NCI-H1092 treated with DMSO at 0.1 percent for 48 hours (cell line): ENCODE results near the gene CACNA1S.

ENCODE experiments used
- DNase-seq: peaks from one replicate; lab custom pipeline; 2025; lab: John Stamatoyannopoulos, UW

The CACNA1S gene

GRCh38 chr1:201013991-201014815 lies 98.0 kb downstream of the CACNA1S start:
- DNase-seq: no peak

DNA sequence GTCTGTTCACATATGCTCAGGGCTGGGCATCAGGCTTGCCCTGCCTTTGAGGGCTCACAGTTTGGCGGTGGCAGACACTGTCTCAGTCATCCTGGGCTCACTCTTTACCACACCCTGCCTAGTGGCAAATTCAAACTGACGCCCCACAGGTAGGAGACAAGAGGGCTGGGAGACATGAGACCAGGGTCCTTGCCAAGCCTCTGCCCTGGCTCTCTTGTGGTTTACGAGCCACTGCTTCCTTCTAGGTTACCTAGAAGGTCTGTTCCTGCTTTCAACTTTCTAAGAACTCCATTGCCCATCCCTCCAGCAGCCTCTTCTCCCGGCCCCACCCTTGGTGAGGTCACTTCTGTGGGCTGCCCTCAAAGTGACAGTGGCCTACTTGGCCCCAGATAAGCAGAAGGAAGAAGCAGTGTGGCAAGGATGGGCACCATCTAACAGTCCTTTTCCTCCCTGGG lies 99.2 kb downstream of the CACNA1S start:
- no peak for DNase-seq

GRCh38 chr1:201011616-201012015 lies 100.6 kb downstream of the CACNA1S start:
- peak; percentile 87 for DNase-seq

DNA sequence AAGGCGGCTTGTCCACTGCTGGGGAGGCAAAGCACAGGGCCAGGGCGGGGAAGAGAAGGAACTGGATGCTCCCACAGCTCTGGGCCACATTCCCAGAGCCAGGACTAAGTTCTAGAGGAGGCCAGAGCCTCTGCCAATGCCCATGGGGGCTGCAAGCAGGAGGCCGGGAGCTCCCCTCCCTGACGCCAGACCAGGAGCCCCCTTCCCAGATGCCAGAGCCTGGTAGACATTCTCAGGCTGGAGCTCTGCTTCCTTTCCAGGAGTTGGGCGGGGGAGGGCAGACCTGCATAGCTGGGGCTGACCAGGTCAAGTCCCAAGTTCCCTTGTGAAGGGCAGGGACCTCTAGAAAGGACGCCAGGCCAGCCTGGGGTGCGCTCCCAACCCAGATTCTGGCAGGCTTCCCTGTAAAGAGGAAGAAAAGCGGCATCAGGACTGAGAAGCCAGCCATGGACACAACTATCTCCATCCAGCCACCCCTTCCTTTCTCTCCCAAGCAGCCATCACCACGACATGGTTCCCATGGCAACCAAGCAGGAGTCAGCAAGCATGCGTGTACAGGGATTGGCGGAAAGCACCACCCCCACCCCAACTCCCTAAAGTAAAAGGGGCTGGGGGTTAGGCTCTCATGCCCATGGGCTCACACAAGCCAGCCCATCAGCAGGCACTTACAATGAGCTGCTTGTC lies 102.1 kb downstream of the CACNA1S start:
- no peak for DNase-seq

GRCh38 chr1:201008666-201009360 lies 103.4 kb downstream of the CACNA1S start:
- DNase-seq: no peak

GRCh38 chr1:201007481-201007880 lies 104.7 kb downstream of the CACNA1S start:
- no peak for DNase-seq

GRCh38 chr1:201006450-201006849 lies 105.8 kb downstream of the CACNA1S start:
- DNase-seq: no peak

- no peak for DNase-seq
Measured at GRCh38 chr1:201004732-201005131, 107.5 kb downstream of the CACNA1S start.

GRCh38 chr1:201004154-201004553 lies 108.1 kb downstream of the CACNA1S start:
- DNase-seq: no peak

DNA sequence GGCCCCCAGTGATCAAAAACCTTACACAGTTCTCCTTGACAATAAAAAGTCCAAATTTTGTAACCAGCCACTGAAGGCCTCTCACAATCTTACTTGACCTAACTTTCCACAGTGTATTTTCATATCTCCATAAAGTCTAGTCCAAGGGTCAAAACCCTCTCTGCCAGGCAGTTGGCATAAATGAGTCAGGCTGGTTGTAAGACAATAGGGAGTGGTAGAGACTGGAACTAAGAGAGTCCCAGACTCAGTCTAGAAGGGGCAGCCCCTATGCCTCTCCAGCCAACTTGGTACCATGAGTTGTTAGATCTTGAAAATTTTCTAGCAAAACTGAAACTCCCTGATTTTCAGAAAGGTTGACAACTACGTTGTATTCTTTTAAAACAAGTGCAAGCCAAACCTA lies 109.7 kb downstream of the CACNA1S start:
- no peak for DNase-seq

- no peak for DNase-seq
Measured at GRCh38 chr1:201001962-201002361, 110.3 kb downstream of the CACNA1S start.

DNA sequence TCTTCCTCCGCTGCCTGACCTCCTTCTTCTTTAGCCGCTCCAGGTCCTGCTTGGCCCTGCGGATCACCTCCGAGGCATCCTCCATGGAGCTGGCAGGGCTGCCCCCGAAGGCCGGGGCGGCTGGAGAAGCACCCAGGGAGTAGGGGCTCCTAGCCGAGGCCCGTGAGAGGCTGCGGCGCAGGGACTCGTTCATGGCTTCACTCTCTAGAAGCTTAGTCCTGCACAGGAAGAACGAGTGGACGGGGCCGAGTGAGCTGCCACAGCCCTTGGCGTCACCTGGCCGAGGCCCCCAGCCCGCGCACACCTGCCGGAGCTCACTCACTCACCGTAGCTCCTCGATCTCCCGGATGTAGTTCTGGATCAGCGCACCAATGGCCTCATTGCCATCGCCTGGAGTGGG lies 111.8 kb downstream of the CACNA1S start:
- DNase-seq: no peak

- no peak for DNase-seq
Measured at GRCh38 chr1:200999667-201000066, 112.6 kb downstream of the CACNA1S start.

- no peak for DNase-seq
Measured at GRCh38 chr1:200998323-200998722, 113.9 kb downstream of the CACNA1S start.

GRCh38 chr1:200992382-200993048 lies 119.7 kb downstream of the CACNA1S start:
- DNase-seq: peak; percentile 79

DNA sequence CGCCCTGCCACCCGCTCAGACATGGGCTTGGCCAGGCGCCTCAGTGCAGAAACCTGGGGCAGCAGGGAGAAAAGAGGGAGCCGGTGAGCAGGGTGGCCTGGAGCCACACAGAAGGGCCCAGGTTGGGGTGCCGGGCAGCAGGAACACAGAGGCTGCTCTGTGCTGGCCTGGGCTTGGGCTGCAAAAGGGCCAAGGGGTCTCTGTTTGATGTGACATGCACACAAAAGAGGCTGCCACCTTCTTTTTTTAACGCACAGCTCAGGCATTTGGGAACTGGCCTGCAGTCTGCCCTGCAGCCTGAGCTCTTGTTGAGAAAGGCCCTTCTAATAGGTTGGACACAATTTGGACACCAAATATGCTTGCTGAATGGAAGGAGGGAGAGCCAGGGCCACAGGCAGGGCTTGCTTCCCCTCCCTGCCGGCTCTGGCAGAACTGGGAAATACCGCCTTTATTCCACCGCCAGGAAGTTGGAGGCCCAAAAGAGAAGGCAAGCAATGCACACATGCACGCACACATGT lies 121.1 kb downstream of the CACNA1S start:
- DNase-seq: no peak

DNA sequence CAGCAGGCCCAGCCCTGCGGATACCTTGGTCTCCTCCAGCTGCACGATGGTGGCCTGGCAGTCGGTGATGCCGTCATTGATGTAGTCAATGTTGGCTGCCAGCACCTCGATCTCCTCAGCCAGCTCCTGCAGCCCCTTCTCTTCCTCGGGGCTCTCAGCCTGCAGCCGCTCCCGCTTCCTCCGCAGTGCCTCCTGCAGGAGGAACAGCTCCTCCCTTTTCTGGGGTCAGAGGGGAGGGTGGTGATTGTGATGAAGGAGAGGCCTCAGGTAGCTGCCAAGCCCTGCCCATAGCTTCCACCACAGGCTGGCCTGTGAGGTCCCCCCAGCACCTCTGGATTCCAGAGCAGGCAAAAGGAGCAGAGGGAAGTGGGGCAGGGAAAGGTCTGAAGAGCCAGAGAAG lies 122.1 kb downstream of the CACNA1S start:
- no peak for DNase-seq
